Caco-2 (cell line): ENCODE data around the gene ITGB1. TPM values are rescaled to one million over a fixed set of nuclear protein-coding genes. Genes with fewer than 3 reads are reported as not detected.

Experiments
- BruUV-seq: library from RNA; stranded (reverse); fragments of 400-500 nt; replicated peaks from 2 replicates; lab custom pipeline; 2021; lab: Mats Ljungman, UMichigan
- CTCF ChIA-PET: fragments of 300-600 bp; sonication (Branson Sonifier 250); formaldehyde crosslinking; loops from one replicate; lab custom pipeline; 2022; ENCODE audit warnings: antibody characterized with exemption; lab: Charles Lee
- POLR2A ChIA-PET: fragments of 300-600 bp; sonication (Branson Sonifier 250); formaldehyde crosslinking; loops from one replicate; lab custom pipeline; 2022; ENCODE audit warnings: antibody characterized with exemption; lab: Charles Lee
- DNase-seq, 2 experiments: peaks; one replicate each; pipeline versions ENCODE4 v3.0.0 to v3.0.0-alpha.2; 2020 to 2022
- H3K27me3 ChIP-seq: replicated peaks from 2 replicates; pipeline ENCODE4 v1.6.0; 2011; ENCODE audit warnings: low read length; ENCODE audit not compliant: control insufficient read depth, insufficient read depth
- H3K36me3 ChIP-seq: 2 replicates; pipeline ENCODE4 v1.5.1; 2011; ENCODE audit warnings: low read length; ENCODE audit not compliant: control insufficient read depth, insufficient read depth
- H3K4me1 ChIP-seq: fragments of 250-450 bp; sonication (Bioruptor Pico); 2 replicates; pipeline ENCODE4 v1.5.1; 2020; ENCODE audit warnings: mild to moderate bottlenecking
- H3K4me3 ChIP-seq: 2 replicates; pipeline ENCODE4 v1.5.1; 2011; ENCODE audit warnings: low read depth, mild to moderate bottlenecking, control low read depth, low read length
- H3K9me3 ChIP-seq: fragments of 250-450 bp; sonication (Bioruptor Pico); 2 replicates; pipeline ENCODE4 v1.5.1; 2020; ENCODE audit warnings: mild to moderate bottlenecking, moderate library complexity
- H3K27ac Mint-ChIP-seq: one replicate; pipeline ENCODE4 v1.8.0; 2022; ENCODE audit warnings: mixed read lengths; ENCODE audit not compliant: unreplicated experiment
- H3K27me3 Mint-ChIP-seq: one replicate; pipeline ENCODE4 v1.8.0; 2022; ENCODE audit warnings: mixed read lengths; ENCODE audit not compliant: insufficient read depth, unreplicated experiment
- H3K36me3 Mint-ChIP-seq: one replicate; pipeline ENCODE4 v1.8.0; 2022; ENCODE audit warnings: mild to moderate bottlenecking, mixed read lengths; ENCODE audit not compliant: insufficient read depth, unreplicated experiment
- H3K4me1 Mint-ChIP-seq: one replicate; pipeline ENCODE4 v1.8.0; 2022; ENCODE audit warnings: low read depth, mixed read lengths; ENCODE audit not compliant: unreplicated experiment
- H3K4me3 Mint-ChIP-seq: one replicate; pipeline ENCODE4 v1.8.0; 2022; ENCODE audit warnings: mild to moderate bottlenecking, moderate library complexity, mixed read lengths; ENCODE audit not compliant: unreplicated experiment
- H3K9me3 Mint-ChIP-seq: one replicate; pipeline ENCODE4 v1.8.0; 2022; ENCODE audit warnings: mixed read lengths; ENCODE audit not compliant: unreplicated experiment
- CTCF ChIP-seq, 2 experiments: fragments of 200-600 bp in 1 of 2; IDR thresholded peaks; 1 replicate in 1 of 2; 2 replicates in 1 of 2; pipeline versions ENCODE4 v1.5.1 to v1.8.0; 2011 to 2022; ENCODE audit warnings: antibody characterized with exemption in 1 of 2, control low read depth in 1 of 2, inconsistent platforms in 1 of 2, low read depth in 1 of 2, low read length in 1 of 2, mild to moderate bottlenecking in 1 of 2, moderate library complexity in 1 of 2; ENCODE audit not compliant: insufficient read depth in 1 of 2, severe bottlenecking in 1 of 2, unreplicated experiment in 1 of 2
- intact Hi-C: fragments of 100-400 bp; cut with micrococcal nuclease; formaldehyde crosslinking; loops from one replicate; pipeline ENCODE4 v1.10.0; 2022; ENCODE audit not compliant: unreplicated experiment
- total RNA-seq: library from RNA; stranded (reverse); gene quantifications from 2 replicates; pipeline ENCODE4 v1.2.3, GENCODE V29; 2022

ITGB1 gene
- total RNA-seq, 1 experiment from 2014 or later: 474 TPM

- H3K27ac Mint-ChIP-seq: peak overlapping the region; percentile 31
- no peak for TF ChIP-seq CTCF (IDR thresholded peaks at IDR 0.05; ENCODE audit: insufficient read depth in 1 of 2, low read depth in 1 of 2, low read length in 1 of 2, severe bottlenecking in 1 of 2, unreplicated experiment in 1 of 2)
- H3K4me3 ChIP-seq: no peak overlapping the region
- CTCF ChIA-PET: no interaction called here
- H3K4me3 Mint-ChIP-seq: no peak overlapping the region
- no peaks in the 10 kb centered on the region for H3K27me3 Mint-ChIP-seq
- intact Hi-C loops: loop anchor here (1.0 kb wide), 1 partner anchor 10 kb away; the partner anchor contains the start of gene ITGB1
- H3K4me1 Mint-ChIP-seq: peaks cover 54% of the 10 kb centered on the region
- no peaks in the 10 kb centered on the region for H3K36me3 ChIP-seq
- no peaks in the 10 kb centered on the region for H3K27me3 ChIP-seq
- DNase-seq: peak in 1 of 2 experiments; percentile 59
- POLR2A ChIA-PET: no interaction called here
- H3K36me3 Mint-ChIP-seq: peaks cover 8% of the 10 kb centered on the region
- peaks cover 64% of the 10 kb centered on the region for H3K4me1 ChIP-seq
- BruUV-seq: no TSS peak
- H3K9me3 Mint-ChIP-seq: no peaks in the 10 kb centered on the region
- H3K9me3 ChIP-seq: no peaks in the 10 kb centered on the region
Observed at GRCh38 chr10:32948451-32948850, 9.6 kb downstream of the ITGB1 start.

GRCh38 chr10:32947586-32947985 is 10.4 kb downstream of the ITGB1 start:
- DNase-seq: no peak
- H3K4me1 Mint-ChIP-seq: peaks cover 54% of the 10 kb centered on the region
- TF ChIP-seq CTCF (IDR thresholded peaks at IDR 0.05; ENCODE audit: insufficient read depth in 1 of 2, low read depth in 1 of 2, low read length in 1 of 2, severe bottlenecking in 1 of 2, unreplicated experiment in 1 of 2): no peak
- H3K27me3 Mint-ChIP-seq: no peaks in the 10 kb centered on the region
- no TSS peak for BruUV-seq
- Histone ChIP-seq H3K4me3 (no peak overlapping the region), H3K27me3 (no peaks in the 10 kb centered on the region), H3K4me1 (peaks cover 68% of the 10 kb centered on the region), H3K36me3 (no peaks in the 10 kb centered on the region), H3K9me3 (no peaks in the 10 kb centered on the region)
- intact Hi-C loops: no loop called here
- CTCF ChIA-PET: no interaction called here
- no peaks in the 10 kb centered on the region for H3K9me3 Mint-ChIP-seq
- no peak overlapping the region for H3K4me3 Mint-ChIP-seq
- H3K27ac Mint-ChIP-seq: no peak overlapping the region
- H3K36me3 Mint-ChIP-seq: peaks cover 12% of the 10 kb centered on the region
- POLR2A ChIA-PET: no interaction called here

- Mint-ChIP-seq H3K4me1 (peaks cover 52% of the 10 kb centered on the region), H3K9me3 (no peaks in the 10 kb centered on the region), H3K27ac (peak overlapping the region; percentile 19), H3K4me3 (no peak overlapping the region), H3K36me3 (peaks cover 12% of the 10 kb centered on the region), H3K27me3 (no peaks in the 10 kb centered on the region)
- Histone ChIP-seq H3K27me3 (no peaks in the 10 kb centered on the region), H3K9me3 (no peaks in the 10 kb centered on the region), H3K4me3 (no peak overlapping the region), H3K4me1 (peaks cover 72% of the 10 kb centered on the region), H3K36me3 (no peaks in the 10 kb centered on the region)
- ChIA-PET POLR2A (no interaction called here), CTCF (no interaction called here)
- DNase-seq: peak in 1 of 2 experiments; percentile 31
- intact Hi-C loops: loop anchor here (1.0 kb wide), 1 partner anchor 8 kb away; no protein-coding TSS in a partner anchor
- BruUV-seq: no TSS peak
- TF ChIP-seq CTCF (IDR thresholded peaks at IDR 0.05; ENCODE audit: insufficient read depth in 1 of 2, low read depth in 1 of 2, low read length in 1 of 2, severe bottlenecking in 1 of 2, unreplicated experiment in 1 of 2): no peak
Observed at GRCh38 chr10:32946108-32946507, 11.9 kb downstream of the ITGB1 start.
